T-cell (primary cell): ENCODE measurements around the gene EYA2. TPM values are rescaled to one million over a fixed set of nuclear protein-coding genes. Genes with fewer than 3 reads are reported as not detected.
"Not testable (repeated sequence)": the region's sequence is repeated elsewhere in the genome, so short reads cannot be mapped to it uniquely, and the experiment has no call there.

Source experiments
- ATAC-seq, 4 experiments: fragments of 200-7000 bp in 3 of 4; fragments of 150-1000 bp in 1 of 4; cut with Tn5 transposase; replicated peaks in 1 of 4; 1 replicate in 3 of 4; 2 replicates in 1 of 4; pipeline ENCODE4 v1.10.0; 2021; ENCODE audit warnings: moderate library complexity in 3 of 4, mild to moderate bottlenecking in 2 of 4, moderate number of reproducible peaks in 1 of 4
- CTCF ChIA-PET, 2 donors: fragments of 300-600 bp; sonication (Branson Sonifier 250); formaldehyde crosslinking; loops; one replicate each; lab custom pipeline; 2022; ENCODE audit warnings: antibody characterized with exemption in 2 of 2; lab: Charles Lee
- POLR2A ChIA-PET, 2 donors: fragments of 300-600 bp; sonication (Branson Sonifier 250); formaldehyde crosslinking; loops; one replicate each; lab custom pipeline; 2022; ENCODE audit warnings: antibody characterized with exemption in 2 of 2; lab: Charles Lee
- DNase-seq, 35 experiments: peaks; one replicate each; pipeline versions ENCODE4 v3.0.0 to v3.0.0-alpha.2; 2013 to 2023
- H3K27ac ChIP-seq: one replicate; pipeline ENCODE4 v1.5.1; 2013; ENCODE audit warnings: low read length
- H3K27me3 ChIP-seq, 2 experiments: replicated peaks in 1 of 2; 1 replicate in 1 of 2; 2 replicates in 1 of 2; pipeline versions ENCODE4 v1.6.1 to v1.7.0; 2013; ENCODE audit warnings: low read length in 1 of 2, mixed read lengths in 1 of 2; ENCODE audit not compliant: control insufficient read depth in 2 of 2, insufficient read depth in 2 of 2; ENCODE audit errors: extremely low read depth in 1 of 2
- H3K36me3 ChIP-seq, 2 donors: 1 replicate in 1 of 2; 2 replicates in 1 of 2; pipeline versions ENCODE4 v1.6.1 to v1.7.0; 2013; ENCODE audit warnings: low read length in 1 of 2; ENCODE audit not compliant: control insufficient read depth in 2 of 2, insufficient read depth in 1 of 2; ENCODE audit errors: extremely low read depth in 1 of 2
- H3K4me1 ChIP-seq, 2 experiments: 1 replicate in 1 of 2; 2 replicates in 1 of 2; pipeline versions ENCODE4 v1.6.1 to v1.7.0; 2013; ENCODE audit warnings: low read length in 2 of 2, mixed read lengths in 1 of 2; ENCODE audit not compliant: insufficient read depth in 2 of 2, control insufficient read depth in 1 of 2; ENCODE audit errors: extremely low read depth in 1 of 2
- H3K4me3 ChIP-seq, 2 donors: 1 replicate in 1 of 2; 2 replicates in 1 of 2; pipeline versions ENCODE4 v1.5.1 to v1.7.0; 2013; ENCODE audit warnings: mild to moderate bottlenecking in 2 of 2, low read length in 1 of 2, moderate library complexity in 1 of 2; ENCODE audit not compliant: control insufficient read depth in 1 of 2; ENCODE audit errors: extremely low read depth in 1 of 2
- H3K9me3 ChIP-seq: 2 replicates; pipeline ENCODE4 v1.7.0; 2013
- H3K27ac Mint-ChIP-seq, 2 donors: one replicate each; pipeline ENCODE4 v1.8.0; 2020 to 2021; ENCODE audit warnings: mild to moderate bottlenecking in 2 of 2, mixed read lengths in 2 of 2
- H3K27me3 Mint-ChIP-seq, 2 donors: one replicate each; pipeline ENCODE4 v1.8.0; 2021 to 2022; ENCODE audit warnings: mixed read lengths in 2 of 2
- H3K36me3 Mint-ChIP-seq: one replicate; pipeline ENCODE4 v1.8.0; 2021; ENCODE audit warnings: mixed read lengths
- H3K4me1 Mint-ChIP-seq, 3 donors: one replicate each; pipeline ENCODE4 v1.8.0; 2020 to 2022; ENCODE audit warnings: mixed read lengths in 3 of 3, mild to moderate bottlenecking in 1 of 3
- H3K4me3 Mint-ChIP-seq, 3 donors: one replicate each; pipeline ENCODE4 v1.8.0; 2020 to 2022; ENCODE audit warnings: mild to moderate bottlenecking in 3 of 3, mixed read lengths in 3 of 3, moderate library complexity in 3 of 3
- H3K9me3 Mint-ChIP-seq, 3 donors: one replicate each; pipeline ENCODE4 v1.8.0; 2020 to 2022; ENCODE audit warnings: mixed read lengths in 3 of 3
- WGBS: methylation state at CpG from one replicate; pipeline ENCODE4 v1.1.5; 2013; ENCODE audit warnings: missing lambda C conversion rate; ENCODE audit not compliant: insufficient coverage; 5-methylcytosine and 5-hydroxymethylcytosine counted together
- total RNA-seq, 35 experiments: library from RNA in 6 of 35; stranded (reverse) in 6 of 35; fragments of 120-200 nt in 1 of 35; gene quantifications; one replicate each; pipeline versions ENCODE4 v1.2.1 to v1.2.4 and lab custom pipeline; 2013 to 2026

Gene EYA2
- total RNA-seq, 5 donors from 2014 or later (not counting 1 experiment from before 2014, with no cell fraction given): not detected

- Mint-ChIP-seq H3K9me3 (no peaks in the 10 kb centered on the region), H3K36me3 (no peaks in the 10 kb centered on the region), H3K27me3 (no peaks in the 10 kb centered on the region), H3K4me3 (no peak overlapping the region), H3K27ac (no peak overlapping the region), H3K4me1 (peaks cover 0 to 10% (median 5%) of the 10 kb centered on the region in 3 donors)
- DNase-seq: no peak
- peaks cover 0 to 5% of the 10 kb centered on the region in 2 experiments for H3K4me1 ChIP-seq
- ChIA-PET POLR2A (no interaction called here), CTCF (interaction anchor here in 1 of 2 donors (0.5 to 1.5 kb wide), 2 partner anchors 183 to 437 kb away, joined by 3 to 4 read pairs; no protein-coding TSS in a partner anchor)
- H3K27ac ChIP-seq: no peak overlapping the region
- H3K9me3 ChIP-seq: no peaks in the 10 kb centered on the region
- 85% methylated on average over 7 of the region's 9 CpGs for WGBS
- no peak for ATAC-seq
- no peak overlapping the region for H3K4me3 ChIP-seq
- H3K27me3 ChIP-seq: peaks cover 0 to 6% of the 10 kb centered on the region in 2 experiments
- no peaks in the 10 kb centered on the region for H3K36me3 ChIP-seq
Observed at GRCh38 chr20:47201074-47201730, 306.6 kb downstream of the EYA2 start.

- H3K36me3 Mint-ChIP-seq: peaks cover 4% of the 10 kb centered on the region
- 92% methylated on average over 6 of the region's 10 CpGs for WGBS
- H3K4me3 ChIP-seq: no peak overlapping the region
- H3K27ac ChIP-seq: no peak overlapping the region
- H3K9me3 ChIP-seq: no peaks in the 10 kb centered on the region
- H3K9me3 Mint-ChIP-seq: no peaks in the 10 kb centered on the region
- H3K27ac Mint-ChIP-seq: no peak overlapping the region
- no peaks in the 10 kb centered on the region for H3K27me3 ChIP-seq
- DNase-seq (no peak), ATAC-seq (no peak)
- no peaks in the 10 kb centered on the region for H3K27me3 Mint-ChIP-seq
- H3K4me1 ChIP-seq: no peaks in the 10 kb centered on the region
- no peak overlapping the region for H3K4me3 Mint-ChIP-seq
- ChIA-PET CTCF (interaction anchor here in 1 of 2 donors (0.6 to 1.5 kb wide), 3 partner anchors 11 to 181 kb away, joined by 3 to 4 read pairs (median 4); no protein-coding TSS in a partner anchor), POLR2A (no interaction called here)
- no peaks in the 10 kb centered on the region for H3K36me3 ChIP-seq
- H3K4me1 Mint-ChIP-seq: peaks cover 0 to 5% (median 0%) of the 10 kb centered on the region in 3 donors
Observed at GRCh38 chr20:47202733-47203667, 308.4 kb downstream of the EYA2 start.

GRCh38 chr20:47204008-47204849 lies 309.6 kb downstream of the EYA2 start:
- H3K27ac Mint-ChIP-seq: no peak overlapping the region
- Histone ChIP-seq H3K4me3 (no peak overlapping the region), H3K4me1 (no peaks in the 10 kb centered on the region), H3K9me3 (no peaks in the 10 kb centered on the region), H3K27ac (no peak overlapping the region), H3K27me3 (no peaks in the 10 kb centered on the region), H3K36me3 (peaks cover 4% of the 10 kb centered on the region in 2 donors)
- ChIA-PET CTCF (interaction anchor here in 1 of 2 donors (0.7 kb wide), 1 partner anchor 10 kb away, joined by 5 read pairs; no protein-coding TSS in a partner anchor), POLR2A (interaction anchor here in 1 of 2 donors (0.6 kb wide), 1 partner anchor 227 kb away, joined by 5 read pairs; no protein-coding TSS in a partner anchor)
- no peak for DNase-seq
- peaks cover 0 to 5% (median 0%) of the 10 kb centered on the region in 3 donors for H3K4me1 Mint-ChIP-seq
- no peak for ATAC-seq
- H3K27me3 Mint-ChIP-seq: no peaks in the 10 kb centered on the region
- 90% methylated on average over 6 of the region's 12 CpGs for WGBS
- no peaks in the 10 kb centered on the region for H3K9me3 Mint-ChIP-seq
- H3K36me3 Mint-ChIP-seq: peaks cover 4% of the 10 kb centered on the region
- no peak overlapping the region for H3K4me3 Mint-ChIP-seq

GRCh38 chr20:47204850-47205122 lies 310.1 kb downstream of the EYA2 start:
- H3K36me3 Mint-ChIP-seq, H3K36me3 ChIP-seq, H3K27ac Mint-ChIP-seq, H3K4me3 Mint-ChIP-seq, H3K4me1 ChIP-seq, ATAC-seq, H3K4me3 ChIP-seq, H3K27ac ChIP-seq, H3K27me3 Mint-ChIP-seq, H3K9me3 Mint-ChIP-seq, H3K27me3 ChIP-seq, DNase-seq, H3K4me1 Mint-ChIP-seq, H3K9me3 ChIP-seq: not testable (repeated sequence)
- 98% methylated on average over 6 of the region's 11 CpGs for WGBS
- POLR2A ChIA-PET: interaction anchor here in 1 of 2 donors (0.6 kb wide), 1 partner anchor 227 kb away, joined by 5 read pairs; no protein-coding TSS in a partner anchor
- CTCF ChIA-PET: interaction anchor here in 1 of 2 donors (1.2 kb wide), 1 partner anchor 8 kb away, joined by 5 read pairs; no protein-coding TSS in a partner anchor

GRCh38 chr20:47205577-47206123 lies 311.0 kb downstream of the EYA2 start:
- Histone ChIP-seq H3K36me3 (peaks cover 14 to 18% of the 10 kb centered on the region in 2 donors), H3K27ac (no peak overlapping the region), H3K27me3 (no peaks in the 10 kb centered on the region), H3K4me1 (no peaks in the 10 kb centered on the region), H3K4me3 (no peak overlapping the region), H3K9me3 (no peaks in the 10 kb centered on the region)
- POLR2A ChIA-PET: no interaction called here
- DNase-seq (peak in 11 of 35 experiments; percentile 16 to 57 (median 32)), ATAC-seq (peak in 1 of 4 experiments; percentile 64)
- WGBS: 73% methylated on average over 6 of the region's 9 CpGs
- CTCF ChIA-PET: interaction anchor here in 1 of 2 donors (0.7 to 1.2 kb wide), 3 partner anchors 9 to 178 kb away, joined by 3 to 8 read pairs (median 5); no protein-coding TSS in a partner anchor
- Mint-ChIP-seq H3K36me3 (peaks cover 13% of the 10 kb centered on the region), H3K27me3 (no peaks in the 10 kb centered on the region), H3K9me3 (no peaks in the 10 kb centered on the region), H3K27ac (no peak overlapping the region), H3K4me3 (no peak overlapping the region), H3K4me1 (peaks cover 0 to 5% (median 0%) of the 10 kb centered on the region in 3 donors)
